ENCODE measurements around the gene VTN.

DNA sequence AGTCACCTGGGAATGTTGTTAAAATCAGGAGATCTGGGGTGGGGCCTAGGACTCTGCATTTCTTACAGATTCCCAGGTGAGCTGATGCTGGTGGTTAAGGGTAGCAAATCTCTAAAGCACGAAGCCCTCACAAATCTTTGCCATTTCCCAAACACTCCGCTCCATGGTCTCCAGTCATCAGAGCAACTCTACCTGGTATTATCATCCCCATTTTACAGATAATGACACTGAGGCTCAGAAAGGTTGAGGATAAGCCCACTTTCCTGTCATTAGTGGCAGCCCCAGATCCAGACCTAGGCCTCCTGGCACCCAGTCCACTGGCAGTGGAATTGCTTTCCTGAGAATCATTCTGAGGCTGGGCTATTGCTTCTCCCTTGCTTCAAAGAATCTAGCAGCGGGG is 27.2 kb upstream of the VTN start:
- TF ChIP-seq, protein P1, sequence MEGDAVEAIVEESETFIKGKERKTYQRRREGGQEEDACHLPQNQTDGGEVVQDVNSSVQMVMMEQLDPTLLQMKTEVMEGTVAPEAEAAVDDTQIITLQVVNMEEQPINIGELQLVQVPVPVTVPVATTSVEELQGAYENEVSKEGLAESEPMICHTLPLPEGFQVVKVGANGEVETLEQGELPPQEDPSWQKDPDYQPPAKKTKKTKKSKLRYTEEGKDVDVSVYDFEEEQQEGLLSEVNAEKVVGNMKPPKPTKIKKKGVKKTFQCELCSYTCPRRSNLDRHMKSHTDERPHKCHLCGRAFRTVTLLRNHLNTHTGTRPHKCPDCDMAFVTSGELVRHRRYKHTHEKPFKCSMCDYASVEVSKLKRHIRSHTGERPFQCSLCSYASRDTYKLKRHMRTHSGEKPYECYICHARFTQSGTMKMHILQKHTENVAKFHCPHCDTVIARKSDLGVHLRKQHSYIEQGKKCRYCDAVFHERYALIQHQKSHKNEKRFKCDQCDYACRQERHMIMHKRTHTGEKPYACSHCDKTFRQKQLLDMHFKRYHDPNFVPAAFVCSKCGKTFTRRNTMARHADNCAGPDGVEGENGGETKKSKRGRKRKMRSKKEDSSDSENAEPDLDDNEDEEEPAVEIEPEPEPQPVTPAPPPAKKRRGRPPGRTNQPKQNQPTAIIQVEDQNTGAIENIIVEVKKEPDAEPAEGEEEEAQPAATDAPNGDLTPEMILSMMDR (conservative IDR thresholded peaks at IDR 0.05; ENCODE audit: low read depth in 2 of 2): no peak
- TF ChIP-seq CREB1 (CRISPR knock-in tag; IDR thresholded peaks at IDR 0.05; ENCODE audit: low read depth) (no peak), POLR2AphosphoS5 (IDR thresholded peaks at IDR 0.05; ENCODE audit: low read depth) (no peak), EZH2 (IDR thresholded peaks at IDR 0.05; ENCODE audit: low read depth, unreplicated experiment) (no peak), EZH2phosphoT487 (IDR thresholded peaks at IDR 0.05; ENCODE audit: unreplicated experiment) (no peak), JUNB (IDR thresholded peaks at IDR 0.05; ENCODE audit: unreplicated experiment) (no peak), ZNF331 (CRISPR knock-in tag; IDR thresholded peaks at IDR 0.05; ENCODE audit: low read depth) (no peak), ZNF114 (CRISPR knock-in tag; IDR thresholded peaks at IDR 0.05) (no peak), STAT1 (IDR thresholded peaks at IDR 0.05; ENCODE audit: unreplicated experiment) (no peak)
- TF ChIP-seq, protein P2, sequence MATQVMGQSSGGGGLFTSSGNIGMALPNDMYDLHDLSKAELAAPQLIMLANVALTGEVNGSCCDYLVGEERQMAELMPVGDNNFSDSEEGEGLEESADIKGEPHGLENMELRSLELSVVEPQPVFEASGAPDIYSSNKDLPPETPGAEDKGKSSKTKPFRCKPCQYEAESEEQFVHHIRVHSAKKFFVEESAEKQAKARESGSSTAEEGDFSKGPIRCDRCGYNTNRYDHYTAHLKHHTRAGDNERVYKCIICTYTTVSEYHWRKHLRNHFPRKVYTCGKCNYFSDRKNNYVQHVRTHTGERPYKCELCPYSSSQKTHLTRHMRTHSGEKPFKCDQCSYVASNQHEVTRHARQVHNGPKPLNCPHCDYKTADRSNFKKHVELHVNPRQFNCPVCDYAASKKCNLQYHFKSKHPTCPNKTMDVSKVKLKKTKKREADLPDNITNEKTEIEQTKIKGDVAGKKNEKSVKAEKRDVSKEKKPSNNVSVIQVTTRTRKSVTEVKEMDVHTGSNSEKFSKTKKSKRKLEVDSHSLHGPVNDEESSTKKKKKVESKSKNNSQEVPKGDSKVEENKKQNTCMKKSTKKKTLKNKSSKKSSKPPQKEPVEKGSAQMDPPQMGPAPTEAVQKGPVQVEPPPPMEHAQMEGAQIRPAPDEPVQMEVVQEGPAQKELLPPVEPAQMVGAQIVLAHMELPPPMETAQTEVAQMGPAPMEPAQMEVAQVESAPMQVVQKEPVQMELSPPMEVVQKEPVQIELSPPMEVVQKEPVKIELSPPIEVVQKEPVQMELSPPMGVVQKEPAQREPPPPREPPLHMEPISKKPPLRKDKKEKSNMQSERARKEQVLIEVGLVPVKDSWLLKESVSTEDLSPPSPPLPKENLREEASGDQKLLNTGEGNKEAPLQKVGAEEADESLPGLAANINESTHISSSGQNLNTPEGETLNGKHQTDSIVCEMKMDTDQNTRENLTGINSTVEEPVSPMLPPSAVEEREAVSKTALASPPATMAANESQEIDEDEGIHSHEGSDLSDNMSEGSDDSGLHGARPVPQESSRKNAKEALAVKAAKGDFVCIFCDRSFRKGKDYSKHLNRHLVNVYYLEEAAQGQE (IDR thresholded peaks at IDR 0.05; ENCODE audit: unreplicated experiment): no peak
- TF ChIP-seq, protein P3, sequence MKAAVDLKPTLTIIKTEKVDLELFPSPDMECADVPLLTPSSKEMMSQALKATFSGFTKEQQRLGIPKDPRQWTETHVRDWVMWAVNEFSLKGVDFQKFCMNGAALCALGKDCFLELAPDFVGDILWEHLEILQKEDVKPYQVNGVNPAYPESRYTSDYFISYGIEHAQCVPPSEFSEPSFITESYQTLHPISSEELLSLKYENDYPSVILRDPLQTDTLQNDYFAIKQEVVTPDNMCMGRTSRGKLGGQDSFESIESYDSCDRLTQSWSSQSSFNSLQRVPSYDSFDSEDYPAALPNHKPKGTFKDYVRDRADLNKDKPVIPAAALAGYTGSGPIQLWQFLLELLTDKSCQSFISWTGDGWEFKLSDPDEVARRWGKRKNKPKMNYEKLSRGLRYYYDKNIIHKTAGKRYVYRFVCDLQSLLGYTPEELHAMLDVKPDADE (IDR thresholded peaks at IDR 0.05): no peak
- TF ChIP-seq, protein P4, sequence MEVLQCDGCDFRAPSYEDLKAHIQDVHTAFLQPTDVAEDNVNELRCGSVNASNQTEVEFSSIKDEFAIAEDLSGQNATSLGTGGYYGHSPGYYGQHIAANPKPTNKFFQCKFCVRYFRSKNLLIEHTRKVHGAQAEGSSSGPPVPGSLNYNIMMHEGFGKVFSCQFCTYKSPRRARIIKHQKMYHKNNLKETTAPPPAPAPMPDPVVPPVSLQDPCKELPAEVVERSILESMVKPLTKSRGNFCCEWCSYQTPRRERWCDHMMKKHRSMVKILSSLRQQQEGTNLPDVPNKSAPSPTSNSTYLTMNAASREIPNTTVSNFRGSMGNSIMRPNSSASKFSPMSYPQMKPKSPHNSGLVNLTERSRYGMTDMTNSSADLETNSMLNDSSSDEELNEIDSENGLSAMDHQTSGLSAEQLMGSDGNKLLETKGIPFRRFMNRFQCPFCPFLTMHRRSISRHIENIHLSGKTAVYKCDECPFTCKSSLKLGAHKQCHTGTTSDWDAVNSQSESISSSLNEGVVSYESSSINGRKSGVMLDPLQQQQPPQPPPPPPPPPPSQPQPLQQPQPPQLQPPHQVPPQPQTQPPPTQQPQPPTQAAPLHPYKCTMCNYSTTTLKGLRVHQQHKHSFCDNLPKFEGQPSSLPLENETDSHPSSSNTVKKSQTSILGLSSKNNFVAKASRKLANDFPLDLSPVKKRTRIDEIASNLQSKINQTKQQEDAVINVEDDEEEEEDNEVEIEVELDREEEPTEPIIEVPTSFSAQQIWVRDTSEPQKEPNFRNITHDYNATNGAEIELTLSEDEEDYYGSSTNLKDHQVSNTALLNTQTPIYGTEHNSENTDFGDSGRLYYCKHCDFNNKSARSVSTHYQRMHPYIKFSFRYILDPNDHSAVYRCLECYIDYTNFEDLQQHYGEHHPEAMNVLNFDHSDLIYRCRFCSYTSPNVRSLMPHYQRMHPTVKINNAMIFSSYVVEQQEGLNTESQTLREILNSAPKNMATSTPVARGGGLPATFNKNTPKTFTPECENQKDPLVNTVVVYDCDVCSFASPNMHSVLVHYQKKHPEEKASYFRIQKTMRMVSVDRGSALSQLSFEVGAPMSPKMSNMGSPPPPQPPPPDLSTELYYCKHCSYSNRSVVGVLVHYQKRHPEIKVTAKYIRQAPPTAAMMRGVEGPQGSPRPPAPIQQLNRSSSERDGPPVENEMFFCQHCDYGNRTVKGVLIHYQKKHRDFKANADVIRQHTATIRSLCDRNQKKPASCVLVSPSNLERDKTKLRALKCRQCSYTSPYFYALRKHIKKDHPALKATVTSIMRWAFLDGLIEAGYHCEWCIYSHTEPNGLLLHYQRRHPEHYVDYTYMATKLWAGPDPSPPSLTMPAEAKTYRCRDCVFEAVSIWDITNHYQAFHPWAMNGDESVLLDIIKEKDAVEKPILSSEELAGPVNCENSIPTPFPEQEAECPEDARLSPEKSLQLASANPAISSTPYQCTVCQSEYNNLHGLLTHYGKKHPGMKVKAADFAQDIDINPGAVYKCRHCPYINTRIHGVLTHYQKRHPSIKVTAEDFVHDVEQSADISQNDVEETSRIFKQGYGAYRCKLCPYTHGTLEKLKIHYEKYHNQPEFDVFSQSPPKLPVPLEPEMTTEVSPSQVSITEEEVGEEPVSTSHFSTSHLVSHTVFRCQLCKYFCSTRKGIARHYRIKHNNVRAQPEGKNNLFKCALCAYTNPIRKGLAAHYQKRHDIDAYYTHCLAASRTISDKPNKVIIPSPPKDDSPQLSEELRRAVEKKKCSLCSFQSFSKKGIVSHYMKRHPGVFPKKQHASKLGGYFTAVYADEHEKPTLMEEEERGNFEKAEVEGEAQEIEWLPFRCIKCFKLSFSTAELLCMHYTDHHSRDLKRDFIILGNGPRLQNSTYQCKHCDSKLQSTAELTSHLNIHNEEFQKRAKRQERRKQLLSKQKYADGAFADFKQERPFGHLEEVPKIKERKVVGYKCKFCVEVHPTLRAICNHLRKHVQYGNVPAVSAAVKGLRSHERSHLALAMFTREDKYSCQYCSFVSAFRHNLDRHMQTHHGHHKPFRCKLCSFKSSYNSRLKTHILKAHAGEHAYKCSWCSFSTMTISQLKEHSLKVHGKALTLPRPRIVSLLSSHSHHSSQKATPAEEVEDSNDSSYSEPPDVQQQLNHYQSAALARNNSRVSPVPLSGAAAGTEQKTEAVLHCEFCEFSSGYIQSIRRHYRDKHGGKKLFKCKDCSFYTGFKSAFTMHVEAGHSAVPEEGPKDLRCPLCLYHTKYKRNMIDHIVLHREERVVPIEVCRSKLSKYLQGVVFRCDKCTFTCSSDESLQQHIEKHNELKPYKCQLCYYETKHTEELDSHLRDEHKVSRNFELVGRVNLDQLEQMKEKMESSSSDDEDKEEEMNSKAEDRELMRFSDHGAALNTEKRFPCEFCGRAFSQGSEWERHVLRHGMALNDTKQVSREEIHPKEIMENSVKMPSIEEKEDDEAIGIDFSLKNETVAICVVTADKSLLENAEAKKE (CRISPR knock-in tag; IDR thresholded peaks at IDR 0.05): no peak

Data from GM23338 (cell line).